Spleen (tissue), 11 donors: ENCODE results near the gene EIF3L. TPM values are rescaled to one million over a fixed set of nuclear protein-coding genes. Genes with fewer than 3 reads are reported as not detected.

Source experiments
- DNase-seq: peaks from one replicate; pipeline ENCODE4 v3.0.0-alpha.2; 2020
- H3K27ac ChIP-seq, 8 donors: fragments of 200-600 bp; sonication (generic) in 7 of 8; 1 replicate in 4 of 8; 2 replicates in 4 of 8; pipeline versions ENCODE4 v1.5.0 to v1.8.0; 2016 to 2021; ENCODE audit warnings: inconsistent platforms in 4 of 8, mild to moderate bottlenecking in 4 of 8, moderate library complexity in 1 of 8
- H3K27me3 ChIP-seq, 7 donors: fragments of 200-600 bp; sonication (generic) in 6 of 7; replicated peaks in 1 of 7; 1 replicate in 4 of 7; 2 replicates in 3 of 7; pipeline versions ENCODE4 v1.5.0 to v1.8.0; 2016 to 2021; ENCODE audit warnings: inconsistent platforms in 3 of 7, mild to moderate bottlenecking in 1 of 7
- H3K36me3 ChIP-seq, 6 donors: fragments of 200-600 bp; sonication (generic) in 5 of 6; 1 replicate in 4 of 6; 2 replicates in 2 of 6; pipeline versions ENCODE4 v1.5.0 to v1.8.0; 2016 to 2021; ENCODE audit warnings: inconsistent platforms in 2 of 6
- H3K4me1 ChIP-seq, 6 donors: fragments of 200-600 bp; sonication (generic) in 5 of 6; 1 replicate in 3 of 6; 2 replicates in 3 of 6; pipeline versions ENCODE4 v1.5.0 to v1.8.0; 2016 to 2021; ENCODE audit warnings: inconsistent platforms in 3 of 6
- H3K4me3 ChIP-seq, 8 donors: fragments of 200-600 bp; sonication (generic) in 7 of 8; 1 replicate in 4 of 8; 2 replicates in 4 of 8; pipeline versions ENCODE4 v1.5.0 to v1.8.0; 2016 to 2021; ENCODE audit warnings: inconsistent platforms in 4 of 8, mild to moderate bottlenecking in 4 of 8, moderate library complexity in 2 of 8
- H3K9me3 ChIP-seq, 8 donors: fragments of 200-600 bp; sonication (generic) in 7 of 8; 1 replicate in 4 of 8; 2 replicates in 4 of 8; pipeline versions ENCODE4 v1.5.0 to v1.8.0; 2016 to 2021; ENCODE audit warnings: inconsistent platforms in 4 of 8
- CTCF ChIP-seq, 11 experiments: fragments of 200-600 bp in 7 of 11; fragments of 450-650 bp in 4 of 11; sonication (generic) in 4 of 11; IDR thresholded peaks in 8 of 11; conservative IDR thresholded peaks in 3 of 11; 1 replicate in 7 of 11; 2 replicates in 4 of 11; pipeline versions ENCODE4 v1.4.0 to v1.8.0; 2016 to 2021; ENCODE audit warnings: antibody characterized with exemption in 11 of 11, inconsistent platforms in 4 of 11, mild to moderate bottlenecking in 1 of 11
- POLR2A ChIP-seq, 3 donors: fragments of 450-650 bp; IDR thresholded peaks; one replicate each; pipeline ENCODE4 v1.5.1; 2017; ENCODE audit warnings: antibody characterized with exemption in 3 of 3, mild to moderate bottlenecking in 1 of 3
- POLR2AphosphoS5 ChIP-seq, 3 donors: sonication (generic); formaldehyde crosslinking; IDR thresholded peaks; one replicate each; pipeline ENCODE4 v1.5.1; 2017; ENCODE audit warnings: antibody characterized with exemption in 3 of 3
- WGBS, 5 donors: extraction: QIAGEN DNeasy Blood & Tissue Kit in 3 of 5; methylation state at CpG; one replicate each; pipeline versions ENCODE4 v1.1.5 to v1.1.7; 2013 to 2018; 5-methylcytosine and 5-hydroxymethylcytosine counted together
- intact Hi-C: fragments of 100-400 bp; cut with DNase I; formaldehyde crosslinking; loops from one replicate; pipeline ENCODE4 v1.15.0; 2023; ENCODE audit warnings: low total_unique reads
- polyA plus RNA-seq, 3 donors: library from polyadenylated mRNA; stranded (reverse); fragments of 200-250 nt; gene quantifications; one replicate each; pipeline ENCODE4 v1.2.1, GENCODE V29; 2013
- total RNA-seq, 7 donors: library from RNA; depleted of rRNA in 3 of 7; stranded (reverse); fragments of >200 nt in 3 of 7; fragmentation: NEBNext Ultra II Directional in 4 of 7; extraction: Animal tissue kit (Norgen Biotek cat#: 25700) in 4 of 7; gene quantifications; one replicate each; pipeline versions ENCODE4 v1.1.0 to v1.2.1, GENCODE V29; 2016 to 2021
- donor health status: healthy with polysubstance abuse.
- donor health status: DM: no; HTN: no; CAD: no; lungs with moderate emphysema.
- donor health status: DM: no; HTN: no; CAD: no.
- donor health status: Bipolar disorder and iron deficiency.
- donor health status: healthy.
- donor health status: DM: no; HTN: no; CAD: no.
- donor health status: DM: yes; HTN: yes; CAD: no.

EIF3L gene
- total and polyA plus RNA-seq, 10 donors, result 254 to 407 (median 334) TPM

GRCh38 chr22:37924386-37925065, 75.3 kb downstream of the EIF3L start:
- DNase-seq, result no peak
- Histone ChIP-seq H3K9me3 (no peaks in the 10 kb centered on the region), H3K27ac (no peak overlapping the region), H3K27me3 (peaks cover 0 to 4% (median 0%) of the 10 kb centered on the region in 7 donors), H3K36me3 (peaks cover 0 to 92% (median 50%) of the 10 kb centered on the region in 6 donors), H3K4me3 (no peak overlapping the region), H3K4me1 (peaks cover 0 to 13% (median 9%) of the 10 kb centered on the region in 6 donors)
- TF ChIP-seq POLR2AphosphoS5 (IDR thresholded peaks at IDR 0.05) (no peak), CTCF (IDR thresholded peaks at IDR 0.05 in 8 of 11, conservative IDR thresholded peaks at IDR 0.05 in 3 of 11) (no peak), POLR2A (IDR thresholded peaks at IDR 0.05) (no peak)
- 94 to 99% (median 95%) methylated on average over 15 to 18 of the region's 18 CpGs for WGBS, 5 donors
- intact Hi-C loops, result no loop called here

DNA sequence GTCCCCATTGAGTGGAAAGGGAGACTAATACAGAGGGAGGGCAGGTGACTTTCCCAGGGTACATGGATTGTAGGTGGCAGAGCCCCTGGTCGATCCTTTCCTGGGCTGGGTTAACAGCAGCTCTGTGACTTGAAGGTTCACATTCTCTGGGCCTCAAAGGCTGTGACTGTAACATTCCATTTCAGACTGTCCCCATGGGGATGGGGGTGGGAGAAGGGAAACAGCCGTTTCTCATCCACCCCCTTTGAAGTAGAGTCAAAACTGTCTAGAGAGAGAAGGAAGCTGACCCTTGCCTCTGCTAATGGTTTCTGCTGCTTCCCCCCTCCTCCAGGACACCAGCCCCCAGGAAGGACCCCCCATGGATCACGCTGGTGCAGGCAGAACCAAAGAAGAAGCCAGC, 76.1 kb downstream of the EIF3L start:
- Histone ChIP-seq H3K4me1 (peaks cover 0 to 7% (median 3%) of the 10 kb centered on the region in 6 donors), H3K27ac (no peak overlapping the region), H3K36me3 (peaks cover 0 to 98% (median 50%) of the 10 kb centered on the region in 6 donors), H3K27me3 (peaks cover 0 to 4% (median 0%) of the 10 kb centered on the region in 7 donors), H3K4me3 (no peak overlapping the region), H3K9me3 (no peaks in the 10 kb centered on the region)
- no peak for DNase-seq
- intact Hi-C loops, result no loop called here
- WGBS, 5 donors, result 79 to 94% (median 88%) methylated on average over 2 to 3 of the region's 3 CpGs
- TF ChIP-seq POLR2AphosphoS5 (IDR thresholded peaks at IDR 0.05) (no peak), POLR2A (IDR thresholded peaks at IDR 0.05) (no peak), CTCF (IDR thresholded peaks at IDR 0.05 in 8 of 11, conservative IDR thresholded peaks at IDR 0.05 in 3 of 11) (no peak)

DNA sequence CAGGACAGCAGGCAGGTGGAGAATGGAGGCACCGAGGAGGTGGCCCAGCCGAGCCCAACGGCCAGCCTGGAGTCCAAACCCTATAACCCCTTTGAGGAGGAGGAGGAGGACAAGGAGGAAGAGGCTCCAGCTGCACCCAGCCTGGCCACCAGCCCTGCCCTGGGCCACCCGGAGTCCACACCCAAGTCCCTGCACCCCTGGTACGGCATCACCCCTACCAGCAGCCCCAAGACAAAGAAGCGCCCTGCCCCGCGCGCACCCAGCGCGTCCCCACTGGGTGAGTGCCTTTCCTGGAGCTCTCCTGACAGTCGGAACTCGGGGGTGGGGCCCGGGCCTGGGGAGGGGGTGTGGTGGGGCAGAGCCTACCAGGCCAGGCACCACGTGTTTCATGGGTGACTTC, 76.5 kb downstream of the EIF3L start:
- WGBS, 5 donors, result 92 to 98% (median 97%) methylated on average over 10 to 15 of the region's 15 CpGs
- intact Hi-C loops, result no loop called here
- Histone ChIP-seq H3K27me3 (peaks cover 0 to 4% (median 0%) of the 10 kb centered on the region in 7 donors), H3K4me3 (no peak overlapping the region), H3K27ac (no peak overlapping the region), H3K9me3 (no peaks in the 10 kb centered on the region), H3K36me3 (peaks cover 0 to 98% (median 50%) of the 10 kb centered on the region in 6 donors), H3K4me1 (peaks cover 0 to 7% (median 6%) of the 10 kb centered on the region in 6 donors)
- TF ChIP-seq POLR2A (IDR thresholded peaks at IDR 0.05), result no peak
- TF ChIP-seq POLR2AphosphoS5 (IDR thresholded peaks at IDR 0.05), result no peak
- no peak for TF ChIP-seq CTCF (IDR thresholded peaks at IDR 0.05 in 8 of 11, conservative IDR thresholded peaks at IDR 0.05 in 3 of 11)
- DNase-seq, result no peak

DNA sequence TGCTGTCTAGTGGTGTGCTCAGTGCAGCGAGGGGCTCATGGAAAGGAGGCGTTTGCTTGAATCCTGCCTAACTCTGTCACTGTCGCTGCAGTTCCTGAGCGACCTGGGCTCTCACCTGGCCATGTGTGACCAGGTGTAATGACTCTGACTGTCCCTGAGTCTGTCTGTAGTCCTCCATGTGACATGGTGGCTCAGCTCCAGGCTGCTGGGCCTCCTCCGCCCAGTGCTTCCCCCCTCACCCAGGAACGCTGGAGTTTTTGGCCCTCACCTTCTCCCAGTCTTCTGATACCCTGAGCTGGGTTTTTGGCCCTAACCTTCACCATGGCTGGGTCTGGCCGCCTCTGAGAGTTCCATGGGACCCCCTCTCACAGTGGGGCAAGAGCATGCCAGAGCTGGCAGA, 77.1 kb downstream of the EIF3L start:
- WGBS, 5 donors, result 91 to 98% (median 97%) methylated on average over 7 of the region's 7 CpGs
- intact Hi-C loops, result no loop called here

More for the DNA sequence above, 77.1 kb downstream of the EIF3L start:
- no peak overlapping the region for H3K27ac ChIP-seq
- peaks cover 0 to 4% (median 0%) of the 10 kb centered on the region in 7 donors for H3K27me3 ChIP-seq
- DNase-seq, result no peak
- H3K9me3 ChIP-seq, result no peaks in the 10 kb centered on the region
- peaks cover 0 to 93% (median 51%) of the 10 kb centered on the region in 6 donors for H3K36me3 ChIP-seq
- no peak overlapping the region for H3K4me3 ChIP-seq
- H3K4me1 ChIP-seq, result peaks cover 0 to 12% (median 8%) of the 10 kb centered on the region in 6 donors
- no peak for TF ChIP-seq CTCF (IDR thresholded peaks at IDR 0.05 in 8 of 11, conservative IDR thresholded peaks at IDR 0.05 in 3 of 11)
- TF ChIP-seq POLR2AphosphoS5 (IDR thresholded peaks at IDR 0.05), result no peak
- TF ChIP-seq POLR2A (IDR thresholded peaks at IDR 0.05), result no peak
